H1 (cell line): ENCODE results near the gene TOMM40L. TPM values are rescaled to one million over a fixed set of nuclear protein-coding genes. Genes with fewer than 3 reads are reported as not detected.

Source experiments
- CTCF ChIA-PET: fragments of 300-600 bp; sonication (Branson Sonifier 250); formaldehyde crosslinking; loops from one replicate; lab custom pipeline; 2021; ENCODE audit not compliant: partially characterized antibody; lab: Charles Lee
- POLR2A ChIA-PET: fragments of 300-600 bp; sonication (Branson Sonifier 250); formaldehyde crosslinking; loops from one replicate; lab custom pipeline; 2021; ENCODE audit warnings: inconsistent platforms; ENCODE audit not compliant: partially characterized antibody; lab: Charles Lee
- DNase-seq, 2 experiments: peaks; one replicate each; pipeline versions ENCODE4 v3.0.0 to v3.0.0-alpha.2; 2010 to 2022; ENCODE audit warnings: low spot score in 2 of 2, low read depth in 1 of 2, mixed read lengths in 1 of 2
- FAIRE-seq: peaks from 2 replicates; lab custom pipeline; 2011; peaks lifted over from hg19 to GRCh38; lab: Jason Lieb, UNC
- H2AFZ ChIP-seq: 2 replicates; pipeline ENCODE4 v1.8.1; 2012; ENCODE audit warnings: low read length, inconsistent platforms
- H2AK5ac ChIP-seq: 2 replicates; pipeline ENCODE4 v1.6.1; 2013; ENCODE audit warnings: low read depth, low read length
- H2BK120ac ChIP-seq: replicated peaks from 2 replicates; pipeline ENCODE3; 2013; ENCODE audit warnings: low read depth, low read length, inconsistent platforms
- H2BK12ac ChIP-seq: 2 replicates; pipeline ENCODE4 v1.6.1; 2013; ENCODE audit warnings: low read depth, low read length
- H2BK15ac ChIP-seq: 2 replicates; pipeline ENCODE4 v1.6.1; 2013; ENCODE audit warnings: low read length
- H2BK20ac ChIP-seq: 2 replicates; pipeline ENCODE4 v1.6.1; 2013; ENCODE audit warnings: low read length
- H2BK5ac ChIP-seq: 2 replicates; pipeline ENCODE4 v1.6.1; 2013; ENCODE audit warnings: low read depth, low read length
- H3K14ac ChIP-seq: 2 replicates; pipeline ENCODE4 v1.6.1; 2013; ENCODE audit warnings: inconsistent platforms; ENCODE audit not compliant: insufficient read length
- H3K18ac ChIP-seq: 2 replicates; pipeline ENCODE4 v1.6.1; 2013; ENCODE audit warnings: low read length; ENCODE audit errors: extremely low read depth
- H3K23ac ChIP-seq: 2 replicates; pipeline ENCODE4 v1.6.1; 2013; ENCODE audit warnings: inconsistent platforms; ENCODE audit not compliant: insufficient read length
- H3K23me2 ChIP-seq: 2 replicates; pipeline ENCODE4 v1.6.1; 2013; ENCODE audit warnings: low read depth, low read length
- H3K27ac ChIP-seq: 2 replicates; pipeline ENCODE4 v1.6.1; 2011; ENCODE audit warnings: low read depth, low read length, inconsistent platforms
- H3K27me3 ChIP-seq, 4 experiments: replicated peaks in 1 of 4; 1 replicate in 1 of 4; 2 replicates in 3 of 4; pipeline versions ENCODE4 v1.6.1 to v1.8.1; 2011 to 2013; ENCODE audit warnings: low read length in 3 of 4, mild to moderate bottlenecking in 3 of 4, inconsistent platforms in 2 of 4, mixed read lengths in 2 of 4, moderate library complexity in 1 of 4; ENCODE audit not compliant: control insufficient read depth in 3 of 4, insufficient read depth in 3 of 4; ENCODE audit errors: extremely low read depth in 1 of 4
- H3K36me3 ChIP-seq, 4 experiments: 2 replicates each; pipeline versions ENCODE4 v1.6.1 to v1.8.1; 2011 to 2013; ENCODE audit warnings: mild to moderate bottlenecking in 4 of 4, low read length in 3 of 4, moderate library complexity in 2 of 4, control low read depth in 1 of 4, inconsistent platforms in 1 of 4; ENCODE audit not compliant: insufficient read depth in 4 of 4, control insufficient read depth in 2 of 4
- H3K4ac ChIP-seq: replicated peaks from 2 replicates; pipeline ENCODE3; 2013; ENCODE audit warnings: low read length, low read depth, mixed read lengths, inconsistent platforms; ENCODE audit not compliant: insufficient read length
- H3K4me1 ChIP-seq, 4 experiments: replicated peaks in 1 of 4; 1 replicate in 1 of 4; 2 replicates in 3 of 4; pipeline versions ENCODE4 v1.6.1 to v1.8.1; 2011 to 2013; ENCODE audit warnings: low read length in 3 of 4, inconsistent platforms in 2 of 4, mixed read lengths in 1 of 4; ENCODE audit not compliant: insufficient read depth in 4 of 4, control insufficient read depth in 3 of 4
- H3K4me2 ChIP-seq, 2 experiments: 2 replicates each; pipeline versions ENCODE4 v1.6.1 to v1.8.1; 2011 to 2013; ENCODE audit warnings: low read depth in 2 of 2, low read length in 2 of 2, control low read depth in 1 of 2, inconsistent platforms in 1 of 2, mild to moderate bottlenecking in 1 of 2; ENCODE audit not compliant: insufficient read depth in 1 of 2
- H3K4me3 ChIP-seq, 4 experiments: fragments of 200-600, 300-600 bp in 1 of 4; sonication (generic), shearing (Covaris generic), sonication (Bioruptor Twin) in 1 of 4; 2 replicates each; pipeline versions ENCODE4 v1.5.1 to v1.8.1; 2011 to 2016; ENCODE audit warnings: low read length in 4 of 4, low read depth in 3 of 4, control low read depth in 2 of 4, inconsistent platforms in 2 of 4, mild to moderate bottlenecking in 2 of 4, mixed read lengths in 1 of 4, moderate library complexity in 1 of 4; ENCODE audit not compliant: insufficient read depth in 2 of 4; ENCODE audit errors: extremely low read depth in 1 of 4
- H3K56ac ChIP-seq: replicated peaks from 2 replicates; pipeline ENCODE3; 2013; ENCODE audit warnings: low read depth, mild to moderate bottlenecking, mixed read lengths, low read length, inconsistent platforms; ENCODE audit not compliant: insufficient read length
- H3K79me1 ChIP-seq: 2 replicates; pipeline ENCODE4 v1.6.1; 2013; ENCODE audit warnings: low read depth, low read length, control low read depth
- H3K79me2 ChIP-seq, 2 experiments: 2 replicates each; pipeline versions ENCODE4 v1.6.1 to v1.8.1; 2012 to 2013; ENCODE audit warnings: low read length in 2 of 2, mild to moderate bottlenecking in 2 of 2, inconsistent platforms in 1 of 2; ENCODE audit not compliant: insufficient read depth in 2 of 2, control insufficient read depth in 1 of 2
- H3K9ac ChIP-seq, 4 experiments: replicated peaks in 1 of 4; 1 replicate in 1 of 4; 2 replicates in 3 of 4; pipeline versions ENCODE4 v1.6.1 to v1.8.1; 2011 to 2013; ENCODE audit warnings: low read depth in 3 of 4, low read length in 3 of 4, control low read depth in 2 of 4, mild to moderate bottlenecking in 2 of 4, moderate library complexity in 2 of 4, inconsistent platforms in 1 of 4; ENCODE audit errors: extremely low read depth in 1 of 4
- H3K9me3 ChIP-seq, 2 experiments: 2 replicates each; pipeline versions ENCODE4 v1.6.1 to v1.8.1; 2012 to 2013; ENCODE audit warnings: mild to moderate bottlenecking in 2 of 2, moderate library complexity in 2 of 2, control low read depth in 1 of 2, inconsistent platforms in 1 of 2, low read depth in 1 of 2, low read length in 1 of 2, mixed read lengths in 1 of 2; ENCODE audit not compliant: insufficient read depth in 2 of 2
- H4K20me1 ChIP-seq, 2 experiments: replicated peaks in 1 of 2; 2 replicates each; pipeline versions ENCODE3 to v1.8.1; 2011 to 2013; ENCODE audit warnings: inconsistent platforms in 2 of 2, low read length in 2 of 2, mild to moderate bottlenecking in 1 of 2; ENCODE audit not compliant: insufficient read depth in 2 of 2, control insufficient read depth in 1 of 2
- H4K5ac ChIP-seq: 2 replicates; pipeline ENCODE4 v1.6.1; 2013; ENCODE audit warnings: low read length, low read depth, mixed read lengths, inconsistent platforms; ENCODE audit not compliant: insufficient read length
- H4K8ac ChIP-seq: 2 replicates; pipeline ENCODE4 v1.8.0; 2013; ENCODE audit warnings: mild to moderate bottlenecking, moderate library complexity, low read length, inconsistent platforms; ENCODE audit not compliant: insufficient read depth; ENCODE audit errors: extremely low read depth
- H4K91ac ChIP-seq: replicated peaks from 2 replicates; pipeline ENCODE3; 2013; ENCODE audit warnings: low read length, mixed read lengths, inconsistent platforms; ENCODE audit not compliant: insufficient read length
- ASH2L ChIP-seq: fragments of 200-600, 300-600 bp; sonication (generic); IDR thresholded peaks from one replicate; pipeline ENCODE4 v1.7.1; 2017; ENCODE audit warnings: low read length
- ATF2 ChIP-seq: IDR thresholded peaks from 2 replicates; pipeline ENCODE4 v1.6.1; 2012; ENCODE audit warnings: low read length, inconsistent platforms
- CBX5 ChIP-seq: fragments of 300-800, 300-1000 bp; sonication (generic); IDR thresholded peaks from 2 replicates; pipeline ENCODE4 v1.7.1; 2016; ENCODE audit warnings: antibody characterized with exemption, low read length, low read depth
- CTBP2 ChIP-seq: IDR thresholded peaks from 2 replicates; pipeline ENCODE4 v1.7.0; 2011; ENCODE audit warnings: borderline replicate concordance, mild to moderate bottlenecking, moderate library complexity, mixed read lengths, low read length; ENCODE audit not compliant: insufficient read depth, insufficient read length
- EGR1 ChIP-seq: IDR thresholded peaks from 2 replicates; pipeline ENCODE4 v1.6.1; 2011; ENCODE audit warnings: low read depth, low read length, borderline replicate concordance
- EP300 ChIP-seq, 2 experiments: IDR thresholded peaks; 1 replicate in 1 of 2; 2 replicates in 1 of 2; pipeline ENCODE4 v1.6.1; 2011 to 2012; ENCODE audit warnings: low read depth in 2 of 2, low read length in 2 of 2, mild to moderate bottlenecking in 2 of 2, borderline replicate concordance in 1 of 2, inconsistent platforms in 1 of 2, moderate library complexity in 1 of 2
- GABPA ChIP-seq: IDR thresholded peaks from 2 replicates; pipeline ENCODE4 v1.6.1; 2011; ENCODE audit warnings: mild to moderate bottlenecking, low read length, moderate library complexity, borderline replicate concordance; ENCODE audit not compliant: insufficient read depth
- GTF2F1 ChIP-seq: IDR thresholded peaks from 2 replicates; pipeline ENCODE4 v1.6.1; 2012; ENCODE audit warnings: low read depth, low read length, improper control_type of control experiment, borderline replicate concordance
- SP1 ChIP-seq: IDR thresholded peaks from 2 replicates; pipeline ENCODE4 v1.6.1; 2011; ENCODE audit warnings: low read depth, low read length
- TAF1 ChIP-seq: IDR thresholded peaks from 2 replicates; pipeline ENCODE4 v1.6.1; 2011; ENCODE audit warnings: mild to moderate bottlenecking, low read depth, low read length
- ZNF274 ChIP-seq: IDR thresholded peaks from 2 replicates; pipeline ENCODE4 v1.7.0; 2012; ENCODE audit warnings: low read length, borderline replicate concordance; ENCODE audit errors: extremely low read depth
- WGBS, 2 experiments: shearing (Covaris generic) in 1 of 2; methylation state at CpG; one replicate each; pipeline versions ENCODE4 v1.1.6 to v1.1.7; 2013 to 2015; ENCODE audit warnings: low lambda C conversion rate in 2 of 2, mixed read lengths in 2 of 2, inconsistent platforms in 1 of 2, low coverage in 1 of 2, missing lambda C conversion rate in 1 of 2; ENCODE audit not compliant: insufficient replicate concordance in 2 of 2, insufficient coverage in 1 of 2, insufficient read length in 1 of 2; ENCODE audit errors: extremely low coverage in 1 of 2, missing lambda C conversion rate in 1 of 2; 5-methylcytosine and 5-hydroxymethylcytosine counted together
- polyA plus RNA-seq, 7 experiments: library from polyadenylated mRNA; depleted of rRNA in 3 of 7; stranded (reverse) in 5 of 7; unstranded in 2 of 7; fragments of >200 nt in 5 of 7; fragments of 200-250 nt in 2 of 7; gene quantifications; 1 replicate in 5 of 7; 2 replicates in 1 of 7; 4 replicates in 1 of 7; pipeline versions ENCODE4 v1.2.1 to v1.2.3, GENCODE V29; 2011 to 2013; ENCODE audit warnings: missing spikeins in 2 of 7, mixed read lengths in 2 of 7
- total RNA-seq: library from RNA; stranded (reverse); fragmentation: NEBNext Ultra II Directional; extraction: Animal tissue kit (Norgen Biotek cat#: 25700); gene quantifications from 2 replicates; pipeline ENCODE4 v1.2.1, GENCODE V29; 2021
- TF ChIP-seq, protein P1 (sequence below): IDR thresholded peaks from 2 replicates; pipeline ENCODE4 v1.6.1; 2011; ENCODE audit warnings: low read depth, mild to moderate bottlenecking, low read length; ENCODE audit not compliant: insufficient read depth

The TOMM40L gene
- total and polyA plus RNA-seq, 2 of the 8 experiments (the other 6 are each of a cell fraction or from before 2014, with no cell fraction given) = 11.4 to 15.0 TPM

DNA sequence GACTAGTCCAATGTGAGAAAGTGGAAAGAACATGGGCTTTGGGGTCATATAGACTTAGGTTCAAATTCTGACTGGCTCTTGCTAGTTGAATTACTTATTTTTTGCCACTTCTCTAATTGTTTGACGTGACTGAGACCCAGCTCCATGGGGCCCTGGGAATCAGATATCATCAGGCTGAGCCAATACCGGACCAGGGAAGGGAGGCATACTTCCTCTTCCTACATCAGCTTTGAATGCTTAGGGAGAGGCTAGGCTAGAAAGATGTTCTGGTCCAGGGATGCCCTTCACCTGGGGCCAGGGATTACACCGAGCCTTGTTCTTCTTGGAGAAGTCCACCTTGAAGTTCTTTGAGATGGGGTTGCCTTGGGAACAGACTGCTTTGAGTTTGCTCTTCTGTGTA is 15.8 kb downstream of the TOMM40L start:
- H4K20me1 ChIP-seq = no peaks in the 10 kb centered on the region
- no peak overlapping the region for H4K91ac ChIP-seq
- no peak for FAIRE-seq
- no peak overlapping the region for H3K14ac ChIP-seq
- no peak overlapping the region for H3K4me3 ChIP-seq
- POLR2A ChIA-PET = no interaction called here
- H3K4ac ChIP-seq = no peak overlapping the region
- H4K8ac ChIP-seq = no peak overlapping the region
- DNase-seq = no peak
- no peak overlapping the region for H2AK5ac ChIP-seq
- no peak overlapping the region for H3K4me2 ChIP-seq
- no peak overlapping the region for H3K9ac ChIP-seq
- H2AFZ ChIP-seq = no peak overlapping the region
- H3K79me2 ChIP-seq = no peaks in the 10 kb centered on the region
- no peak overlapping the region for H3K27ac ChIP-seq
- no peaks in the 10 kb centered on the region for H3K9me3 ChIP-seq
- H3K27me3 ChIP-seq = no peaks in the 10 kb centered on the region
- no peak overlapping the region for H2BK15ac ChIP-seq
- H2BK12ac ChIP-seq = no peak overlapping the region
- H3K79me1 ChIP-seq = no peaks in the 10 kb centered on the region
- no peak overlapping the region for H2BK20ac ChIP-seq
- H3K23me2 ChIP-seq = no peaks in the 10 kb centered on the region
- H4K5ac ChIP-seq = no peak overlapping the region
- 90% methylated on average over 3 of the region's 3 CpGs; no CpG with 5 or more reads in 1 of the 2 experiments for WGBS, 2 experiments
- H3K23ac ChIP-seq = no peak overlapping the region
- H3K56ac ChIP-seq = no peak overlapping the region
- no peak overlapping the region for H3K18ac ChIP-seq
- CTCF ChIA-PET = interaction anchor here (0.7 to 8.6 kb wide), 5 partner anchors 9 to 141 kb away, joined by 3 to 84 read pairs (median 3); partner anchors contain the start of gene TOMM40L
- no peaks in the 10 kb centered on the region for H3K4me1 ChIP-seq
- no peak overlapping the region for H2BK5ac ChIP-seq
- no peaks in the 10 kb centered on the region for H3K36me3 ChIP-seq
- no peak overlapping the region for H2BK120ac ChIP-seq
- no peak for TF ChIP-seq GABPA
- TF ChIP-seq ATF2 = no peak
- TF ChIP-seq EGR1 = no peak
- no peak for TF ChIP-seq GTF2F1
- TF ChIP-seq EP300 (IDR thresholded peaks at IDR 0.05; ENCODE audit: borderline replicate concordance in 1 of 2, low read depth in 2 of 2, low read length in 2 of 2) = no peak
- no peak for TF ChIP-seq CTBP2
- no peak for TF ChIP-seq TAF1
- no peak for TF ChIP-seq ZNF274
- TF ChIP-seq SP1 = no peak
- TF ChIP-seq ASH2L = no peak
- TF ChIP-seq CBX5 = no peak
- TF ChIP-seq, protein P1, sequence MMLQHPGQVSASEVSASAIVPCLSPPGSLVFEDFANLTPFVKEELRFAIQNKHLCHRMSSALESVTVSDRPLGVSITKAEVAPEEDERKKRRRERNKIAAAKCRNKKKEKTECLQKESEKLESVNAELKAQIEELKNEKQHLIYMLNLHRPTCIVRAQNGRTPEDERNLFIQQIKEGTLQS = no peak
